NCI-H345 (cell line): Measurements from ENCODE around the gene FSIP1.

Experiments used
- DNase-seq: peaks from one replicate; lab custom pipeline; 2025; lab: John Stamatoyannopoulos, UW

FSIP1 gene

GRCh38 chr15:39684233-39684632 lies 98.4 kb downstream of the FSIP1 start:
- DNase-seq: no peak

DNA sequence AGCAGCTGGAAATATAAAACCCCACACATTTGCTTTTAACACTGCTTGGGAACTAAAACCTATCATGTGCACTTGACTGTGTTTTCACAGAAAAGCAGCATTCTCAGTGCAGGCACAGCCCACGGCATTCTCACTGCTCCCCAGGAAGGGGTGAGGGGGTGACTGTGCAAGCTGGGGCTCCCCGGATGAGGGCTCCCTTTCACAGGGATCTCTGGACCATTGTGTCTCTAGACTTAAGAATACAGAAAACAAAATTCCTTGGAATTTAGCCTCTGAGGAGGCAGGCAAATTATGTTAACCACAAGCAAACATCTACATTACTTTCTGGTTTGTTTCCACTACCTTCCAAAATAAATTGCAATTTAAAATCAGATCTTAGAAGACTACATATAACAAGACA lies 100.3 kb downstream of the FSIP1 start:
- no peak for DNase-seq

DNA sequence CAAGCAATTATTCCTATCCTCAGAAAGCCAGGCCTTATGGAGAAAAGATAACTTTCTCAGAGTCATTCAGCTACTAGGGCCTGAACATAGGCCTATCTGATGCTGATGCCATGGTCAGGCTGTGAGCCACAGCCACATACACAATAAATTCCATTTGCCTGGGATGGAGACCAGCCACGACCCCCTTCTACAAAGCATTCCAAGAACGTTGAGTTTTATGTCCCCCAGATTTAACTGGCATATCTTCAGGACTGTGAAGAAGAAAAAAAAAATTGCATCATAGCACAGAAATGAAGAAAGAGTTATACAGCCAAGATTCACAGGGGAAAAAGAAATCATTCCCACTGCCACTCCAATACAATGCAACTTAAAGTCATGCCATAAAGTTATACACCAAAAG lies 101.8 kb downstream of the FSIP1 start:
- DNase-seq: no peak

- DNase-seq: no peak
These were observed 110.0 kb downstream of the FSIP1 start for GRCh38 chr15:39672666-39673065.

DNA sequence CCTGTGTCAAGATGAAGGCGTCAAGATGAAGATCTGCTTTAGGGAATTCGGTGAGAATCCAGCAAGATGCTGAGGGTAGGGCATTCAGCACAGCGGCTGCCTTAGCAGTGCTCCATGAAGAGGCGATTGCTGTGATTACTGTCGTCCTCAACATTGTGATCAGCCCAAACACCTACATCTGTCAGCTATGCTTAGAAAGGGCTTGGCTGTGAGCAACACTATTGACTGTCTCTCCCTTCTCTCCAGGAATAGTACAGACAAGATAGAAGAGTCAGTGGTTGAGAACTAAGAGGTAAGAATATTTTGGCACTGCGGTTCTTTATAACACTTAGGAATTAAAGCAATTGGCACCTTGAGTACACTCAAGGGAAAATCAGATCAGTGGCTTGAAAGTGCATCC lies 110.5 kb downstream of the FSIP1 start:
- no peak for DNase-seq

DNA sequence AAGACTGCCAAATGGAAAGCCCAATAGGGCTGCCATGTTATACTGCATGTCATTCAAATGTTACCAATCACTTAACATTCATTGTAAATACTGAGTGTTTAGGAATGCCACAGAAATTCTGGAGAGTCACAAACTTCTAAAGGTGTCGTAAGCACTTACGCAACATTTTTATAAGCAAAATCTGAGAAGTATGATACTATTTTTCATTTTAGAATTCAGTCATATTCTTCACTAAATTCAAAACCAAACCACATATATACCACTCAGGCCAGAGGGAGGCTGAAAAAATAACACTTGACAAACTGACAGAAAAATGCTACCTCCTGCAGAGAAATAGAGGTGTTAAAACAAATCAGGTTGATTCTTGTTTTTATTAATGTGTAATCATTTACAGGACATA lies 112.0 kb downstream of the FSIP1 start:
- DNase-seq: no peak

DNA sequence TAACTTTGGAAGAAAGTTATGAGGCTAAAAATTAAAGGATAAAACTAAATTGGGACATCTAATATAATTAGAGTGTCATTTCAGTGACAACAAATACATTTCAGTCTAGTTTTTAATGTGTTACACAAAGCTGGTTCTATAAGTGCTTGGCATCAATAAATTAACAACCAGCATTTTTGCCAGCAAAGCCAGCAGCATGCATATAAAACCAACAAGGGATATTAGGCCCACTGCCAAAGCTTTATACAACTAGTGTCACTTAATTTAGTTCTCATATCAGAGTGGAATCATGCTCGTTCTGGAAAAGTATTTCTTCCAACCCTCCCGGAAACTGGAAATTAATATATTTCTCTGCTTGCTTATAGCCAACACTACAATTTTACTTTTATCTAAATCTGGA lies 113.0 kb downstream of the FSIP1 start:
- no peak for DNase-seq

- DNase-seq: no peak
These were observed 113.4 kb downstream of the FSIP1 start for GRCh38 chr15:39669241-39669640.

- DNase-seq: no peak
These were observed 114.2 kb downstream of the FSIP1 start for GRCh38 chr15:39668457-39668856.

GRCh38 chr15:39667382-39668127 lies 115.1 kb downstream of the FSIP1 start:
- DNase-seq: no peak

DNA sequence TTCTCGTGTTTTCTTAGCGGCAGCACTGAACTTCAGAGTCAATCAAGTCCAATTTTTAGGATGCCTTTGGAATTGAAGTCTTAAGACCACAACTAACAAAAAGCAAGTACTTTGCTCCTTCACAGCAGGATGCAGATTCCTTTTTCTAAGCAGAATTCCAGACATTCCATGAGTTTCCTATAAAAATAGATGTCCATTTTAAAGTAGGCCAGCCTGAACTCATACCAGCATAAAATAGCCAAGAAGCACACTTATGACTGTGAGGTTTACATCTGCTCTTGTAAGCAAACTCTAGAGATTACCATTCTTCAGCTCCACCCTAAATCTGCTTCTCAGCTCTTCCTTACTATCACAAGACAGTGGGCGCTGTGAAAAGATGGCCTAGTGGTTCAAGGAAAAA lies 116.0 kb downstream of the FSIP1 start:
- no peak for DNase-seq

DNA sequence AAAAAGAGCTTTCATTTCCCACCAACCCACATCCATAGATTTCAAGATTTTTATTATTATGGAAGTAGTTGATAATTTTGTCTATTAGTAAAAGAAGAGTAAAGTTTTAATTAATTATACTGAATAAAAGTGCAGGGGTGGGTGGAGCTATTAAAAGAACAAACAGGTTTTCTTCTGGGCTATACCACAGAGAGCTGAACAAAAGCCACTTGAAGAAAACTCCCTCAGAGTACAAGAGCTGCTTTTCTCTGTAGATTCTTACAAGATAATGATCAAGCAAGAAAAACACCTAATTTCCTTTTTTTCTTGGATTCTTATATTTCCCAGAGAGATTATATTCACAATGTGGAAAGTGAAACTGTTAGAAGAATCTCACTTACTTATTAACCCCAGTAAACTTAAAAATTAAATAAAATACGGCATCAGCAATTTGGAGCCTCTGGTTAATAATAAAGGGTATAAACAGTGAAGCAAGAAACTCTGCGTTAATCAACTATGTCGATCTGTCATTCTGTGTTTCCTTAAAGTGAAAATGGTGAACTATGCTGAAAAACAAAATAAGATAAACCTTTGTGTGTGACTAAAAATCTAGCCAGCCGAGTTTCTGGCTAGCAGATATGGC lies 116.9 kb downstream of the FSIP1 start:
- no peak for DNase-seq

DNA sequence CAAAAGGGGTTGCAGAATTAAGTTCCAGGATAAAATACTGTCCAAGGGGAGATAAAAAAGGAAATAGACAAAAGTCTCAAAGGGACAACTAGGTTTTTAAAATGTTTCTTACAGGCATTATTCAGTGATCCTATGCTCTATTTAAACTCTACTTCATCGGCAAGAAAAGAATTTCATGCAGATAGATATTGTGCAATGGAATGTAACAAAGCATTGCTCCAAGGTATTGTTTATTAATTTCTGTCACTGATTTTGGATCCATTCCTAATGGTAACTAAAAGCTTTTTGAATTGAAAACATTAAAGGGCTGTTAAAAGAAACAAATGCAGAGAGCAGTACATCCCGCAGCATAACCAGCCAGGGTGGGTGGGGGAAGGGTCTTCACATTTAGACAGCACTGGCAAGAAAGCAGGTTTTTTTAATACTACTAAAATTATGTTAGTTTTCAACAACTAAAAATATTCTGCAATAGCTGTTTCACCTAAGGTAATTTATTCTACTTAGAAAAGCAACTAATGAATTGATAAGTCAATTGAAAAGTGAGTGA lies 118.9 kb downstream of the FSIP1 start:
- no peak for DNase-seq

GRCh38 chr15:39661776-39662175 lies 120.9 kb downstream of the FSIP1 start:
- no peak for DNase-seq

DNA sequence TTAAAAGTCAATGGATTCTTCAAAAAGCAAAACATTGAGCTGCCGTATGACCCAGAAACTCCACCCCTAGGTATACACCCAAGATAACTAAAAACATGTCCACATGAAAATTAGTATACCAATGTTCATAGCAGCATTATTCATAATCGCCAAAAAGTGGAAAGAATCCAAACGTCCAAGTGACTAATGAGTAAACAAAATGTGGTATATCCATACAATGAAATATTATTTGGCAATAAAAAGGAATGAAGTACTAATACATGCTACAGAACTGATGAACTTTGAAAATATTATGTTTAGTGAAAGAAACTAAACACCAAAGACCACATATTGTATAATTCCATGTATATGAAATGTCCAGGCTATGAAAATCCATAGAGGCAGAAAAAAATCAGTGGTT lies 123.9 kb downstream of the FSIP1 start:
- no peak for DNase-seq

DNA sequence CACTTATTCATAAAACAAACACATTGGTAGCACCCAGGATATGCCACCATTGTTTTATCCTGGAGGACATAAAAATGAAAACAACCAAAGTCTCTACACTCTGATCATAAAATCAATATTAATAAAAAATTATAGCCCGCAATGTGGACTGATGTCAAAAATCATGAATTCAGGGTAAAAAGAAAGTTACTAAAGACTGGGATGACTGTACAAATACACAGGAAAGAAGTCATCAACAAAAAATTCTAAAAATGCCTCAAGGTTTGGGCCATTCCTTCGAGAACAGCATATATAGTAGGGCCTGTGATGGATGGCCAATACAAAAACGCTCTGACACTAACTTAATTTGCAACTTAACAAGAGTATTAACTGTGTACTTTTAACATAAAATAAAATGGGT lies 125.0 kb downstream of the FSIP1 start:
- no peak for DNase-seq

DNA sequence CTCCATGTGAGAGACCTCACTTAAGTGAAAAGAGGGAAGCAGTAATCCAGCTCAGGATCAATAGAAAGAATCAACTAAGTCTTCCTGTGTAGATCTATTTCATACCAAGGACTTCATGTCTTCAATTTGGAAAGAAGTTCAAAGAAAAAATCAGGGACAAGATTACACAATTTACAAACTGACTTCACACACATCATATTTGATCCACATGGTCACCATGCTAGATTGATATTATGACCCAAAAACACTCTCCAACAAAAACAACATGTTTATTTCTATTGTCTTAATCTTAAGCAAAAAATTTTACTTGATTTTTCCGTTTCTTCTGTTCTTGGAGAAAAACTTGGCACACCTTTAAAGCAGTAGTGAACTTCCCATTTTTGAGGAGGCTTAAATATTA lies 125.5 kb downstream of the FSIP1 start:
- no peak for DNase-seq

- no peak for DNase-seq
These were observed 128.3 kb downstream of the FSIP1 start for GRCh38 chr15:39654304-39654703.

DNA sequence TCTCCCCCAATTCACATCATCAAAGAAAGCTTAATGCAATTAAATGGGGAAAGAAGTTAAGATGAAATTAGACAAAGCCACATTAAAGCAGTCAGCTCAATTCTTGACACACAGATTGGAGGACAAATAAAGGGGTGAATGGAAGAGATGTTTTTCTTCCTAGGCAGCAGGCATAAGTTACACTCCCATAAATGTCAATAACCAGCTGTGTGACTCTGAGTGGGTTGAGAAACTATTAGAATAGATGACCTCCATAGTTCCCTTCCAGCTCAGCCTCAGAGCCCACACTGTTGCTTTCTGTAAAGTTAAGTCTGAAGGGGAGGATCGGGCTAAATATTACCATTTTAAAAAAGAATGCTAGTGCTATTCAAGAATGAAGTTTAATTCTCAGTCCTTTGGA lies 130.8 kb downstream of the FSIP1 start:
- DNase-seq: no peak

DNA sequence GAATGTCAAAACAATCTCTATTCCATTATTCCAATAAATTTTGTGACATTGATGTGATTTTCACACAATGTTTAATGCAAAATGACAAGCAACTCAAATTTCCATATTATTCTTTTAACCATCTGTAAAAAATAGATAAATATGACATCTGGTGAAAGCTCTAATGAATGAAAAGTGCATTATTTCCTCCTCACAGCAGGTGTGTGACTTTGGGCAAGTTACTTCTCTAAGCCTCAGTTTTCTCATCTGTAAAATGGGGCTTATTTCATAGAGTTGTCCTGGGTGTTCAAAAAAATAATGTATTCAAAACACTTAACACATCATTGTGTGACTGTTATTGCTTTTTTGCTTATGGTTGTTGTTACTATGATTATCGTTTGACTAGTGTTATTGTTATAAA lies 131.3 kb downstream of the FSIP1 start:
- DNase-seq: no peak

- no peak for DNase-seq
These were observed 132.9 kb downstream of the FSIP1 start for GRCh38 chr15:39649757-39650156.

DNA sequence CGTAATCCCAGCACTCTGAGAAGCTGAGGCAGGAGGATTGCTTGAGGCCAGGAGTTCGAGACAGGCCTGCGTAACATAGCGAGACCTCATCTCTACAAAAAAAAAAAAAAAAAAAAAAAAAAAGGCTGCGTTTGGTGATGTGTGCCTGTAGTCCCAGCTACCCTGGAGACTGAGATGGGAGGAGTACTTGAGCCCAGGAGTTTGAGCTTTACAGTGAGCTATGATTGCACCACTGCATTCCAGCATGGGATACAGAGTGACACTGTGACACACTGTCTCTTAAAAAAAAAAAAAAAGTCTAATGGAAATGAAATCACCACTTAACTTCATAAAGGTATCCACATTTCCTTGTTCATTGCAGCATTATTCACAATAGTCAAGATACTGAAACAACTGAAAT lies 136.2 kb downstream of the FSIP1 start:
- no peak for DNase-seq

DNA sequence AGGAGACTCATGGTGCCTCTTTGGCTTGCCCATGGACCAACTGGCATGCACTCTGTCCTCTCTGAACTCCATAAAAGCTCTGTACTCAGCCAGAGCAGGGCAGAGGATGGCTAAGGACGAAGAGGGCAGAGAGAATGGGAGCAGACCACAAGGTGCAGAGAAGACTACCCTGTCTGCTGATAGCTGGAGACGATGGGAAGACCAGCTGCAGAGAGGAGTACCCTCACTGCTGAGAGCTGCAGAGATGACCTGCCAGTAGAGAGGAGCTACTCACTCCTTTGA lies 136.7 kb downstream of the FSIP1 start:
- no peak for DNase-seq
